GM19467 (cell line): ENCODE measurements around the gene ADCY7.

Experiments used
- ATAC-seq: cut with Tn5 transposase; IDR thresholded peaks from one replicate; pipeline ENCODE4 v1.9.1; 2021; ENCODE audit warnings: mild to moderate bottlenecking, moderate library complexity; ENCODE audit not compliant: unreplicated experiment

Gene ADCY7

DNA sequence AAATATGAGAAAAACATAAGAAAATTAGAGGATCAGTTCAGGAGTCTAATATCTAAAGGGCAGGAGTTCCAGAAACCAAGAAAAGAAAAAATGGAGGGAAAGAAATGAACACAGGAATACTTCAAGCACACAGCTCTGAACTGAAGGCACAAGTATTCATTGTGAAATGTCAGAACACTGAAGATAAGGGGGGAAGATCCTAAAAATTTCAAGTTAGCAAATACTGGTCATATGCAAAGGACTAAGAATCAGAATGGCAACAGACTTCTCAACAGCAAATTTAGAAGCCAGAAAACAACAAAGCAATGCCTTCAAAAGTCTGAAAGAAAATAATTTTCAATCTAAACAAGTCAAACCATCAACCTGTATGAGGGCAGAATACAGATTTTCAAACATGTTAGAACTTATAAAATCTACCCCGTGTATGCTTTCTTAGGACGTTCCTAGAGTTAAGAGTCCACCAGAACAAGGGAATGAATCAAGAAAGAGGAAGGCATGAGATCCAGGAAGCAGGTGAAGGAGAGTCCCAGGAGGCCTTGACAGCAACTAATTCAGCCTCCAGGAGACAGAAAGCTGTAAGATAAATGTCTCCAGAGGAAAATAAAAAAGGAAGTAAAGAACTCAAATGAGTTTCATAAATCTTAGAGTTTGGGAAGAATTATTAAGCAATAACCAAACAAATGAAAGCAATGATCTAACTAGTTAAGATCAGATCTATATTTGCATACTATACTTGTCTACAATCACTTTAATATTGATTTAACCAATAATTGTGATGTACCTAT lies 99.6 kb downstream of the ADCY7 start:
- ATAC-seq = no peak
